Amygdala (tissue), 56 donors: Measurements from ENCODE around the gene CAPZA2.
A peak's percentile ranks its signal among the peaks of the same experiment; 100 is the strongest.
"Not testable (repeated sequence)": the region's sequence is repeated elsewhere in the genome, so short reads cannot be mapped to it uniquely, and the experiment has no call there.

Source experiments
- DNase-seq, 56 donors: peaks; one replicate each; lab custom pipeline; 2025; lab: John Stamatoyannopoulos, UW

CAPZA2 gene

DNA sequence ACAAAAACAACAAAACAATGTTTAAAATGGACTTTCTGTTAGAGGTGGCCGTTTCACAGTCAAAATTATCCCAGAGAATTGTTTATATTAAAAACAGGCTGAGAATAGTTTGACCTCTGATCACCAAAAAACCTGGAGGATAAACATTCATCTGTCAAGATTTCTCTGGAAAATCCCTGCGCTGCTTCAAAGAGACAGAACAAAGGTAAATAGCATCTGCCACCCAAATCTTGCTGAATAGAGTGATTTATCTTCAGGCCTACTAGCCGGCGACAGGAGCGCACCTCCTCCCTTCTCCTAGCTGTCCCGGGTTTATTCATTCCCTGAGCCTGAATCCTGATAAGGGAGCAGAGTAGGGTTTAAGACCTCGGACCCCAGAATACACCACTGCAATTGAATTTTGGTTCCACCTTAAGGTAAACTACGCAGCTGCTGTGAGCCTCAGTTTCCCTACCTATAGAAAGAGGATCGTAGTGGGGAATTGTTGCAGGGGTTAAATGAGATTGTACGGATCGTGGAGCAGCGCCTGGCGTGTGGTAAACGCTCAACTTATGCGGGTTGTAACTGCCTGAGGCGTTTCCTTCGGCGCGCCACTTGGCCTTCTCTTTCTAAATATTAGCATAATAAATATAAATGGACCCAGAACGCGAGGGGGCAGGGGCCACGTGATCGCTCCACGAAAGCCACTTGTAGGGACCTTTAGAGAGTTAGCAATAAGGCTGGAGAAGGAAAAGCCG, 90.4 kb downstream of the CAPZA2 start:
- peak in 29 of 56 donors; percentile 13 to 73 (median 55) for DNase-seq

DNA sequence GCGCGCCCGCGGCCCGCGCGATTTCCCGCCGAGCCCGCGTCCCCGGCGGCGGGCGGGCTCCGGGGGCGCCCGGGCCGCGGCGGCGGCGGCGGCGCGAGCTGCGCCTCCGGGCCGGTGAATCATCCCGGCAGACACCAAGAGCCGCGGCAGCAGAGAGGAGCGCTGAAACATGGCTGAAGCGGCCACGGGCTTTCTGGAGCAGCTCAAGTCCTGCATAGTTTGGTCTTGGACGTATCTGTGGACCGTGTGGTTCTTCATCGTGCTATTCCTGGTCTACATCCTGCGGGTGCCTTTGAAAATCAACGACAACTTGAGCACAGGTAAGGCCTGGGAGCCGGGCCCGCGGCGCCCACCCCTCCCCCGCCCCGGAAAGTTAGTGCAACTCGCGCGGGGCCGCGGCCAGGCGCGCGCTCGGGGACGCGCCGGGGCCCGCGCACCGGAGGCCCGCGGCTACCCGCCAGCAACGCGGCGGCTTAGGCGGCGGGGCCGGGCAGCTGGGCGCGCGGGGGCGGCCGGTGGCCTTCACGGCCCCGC, 91.1 kb downstream of the CAPZA2 start, which contains the start of gene ST7:
Gene ST7, plus strand, starts transcription at position 130 of the 534 bp plus-strand sequence. Its CDS starts 40 bp downstream, at position 170.
- DNase-seq = peak in 41 of 56 donors; percentile 16 to 75 (median 57)

DNA sequence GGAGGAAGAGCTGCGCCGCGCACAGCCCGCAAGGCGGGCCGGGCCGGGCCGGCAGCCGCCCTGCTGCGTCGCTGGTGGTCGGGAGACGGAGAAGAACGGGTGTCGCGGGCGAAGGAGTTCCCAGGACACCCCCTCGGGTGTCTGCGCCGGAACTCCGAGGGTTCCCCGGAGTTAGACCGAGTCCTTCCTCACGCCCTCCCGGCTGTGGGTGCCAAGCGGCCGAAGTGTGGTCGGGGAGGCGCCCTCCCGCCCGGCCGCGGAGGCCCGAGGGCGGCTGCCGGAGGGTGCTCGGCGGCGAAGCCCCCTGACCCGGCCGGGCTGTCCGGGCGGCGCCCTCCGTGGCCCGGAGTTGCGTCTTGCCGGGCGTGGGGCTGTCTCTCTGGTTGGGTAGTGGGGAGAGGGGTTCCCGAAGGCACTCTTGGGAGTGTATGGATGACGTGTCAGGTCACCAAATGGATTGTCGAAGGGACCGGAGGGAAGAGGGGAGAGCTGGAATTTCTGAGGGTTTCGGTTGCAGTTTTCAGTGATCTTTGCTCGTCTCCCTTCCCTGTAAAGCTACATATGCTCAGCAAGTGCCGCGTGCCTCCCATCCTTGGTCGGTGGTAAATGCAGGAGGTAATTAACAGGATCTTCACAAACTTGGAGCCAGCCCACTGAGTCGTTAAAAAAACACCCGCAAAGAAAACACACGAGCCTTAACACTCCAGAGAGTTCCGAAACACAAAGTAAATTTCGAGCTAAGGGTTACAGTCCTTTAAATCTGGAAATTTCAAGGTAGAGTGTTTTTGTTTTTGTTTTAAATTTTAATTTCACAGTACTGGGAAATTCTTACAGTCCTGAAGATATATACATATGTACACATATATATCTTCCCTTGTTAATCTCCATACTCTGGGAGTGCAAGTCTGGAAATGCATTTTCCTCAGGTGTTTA, 91.8 kb downstream of the CAPZA2 start:
- DNase-seq = peak in 46 of 56 donors; percentile 6 to 73 (median 42)

DNA sequence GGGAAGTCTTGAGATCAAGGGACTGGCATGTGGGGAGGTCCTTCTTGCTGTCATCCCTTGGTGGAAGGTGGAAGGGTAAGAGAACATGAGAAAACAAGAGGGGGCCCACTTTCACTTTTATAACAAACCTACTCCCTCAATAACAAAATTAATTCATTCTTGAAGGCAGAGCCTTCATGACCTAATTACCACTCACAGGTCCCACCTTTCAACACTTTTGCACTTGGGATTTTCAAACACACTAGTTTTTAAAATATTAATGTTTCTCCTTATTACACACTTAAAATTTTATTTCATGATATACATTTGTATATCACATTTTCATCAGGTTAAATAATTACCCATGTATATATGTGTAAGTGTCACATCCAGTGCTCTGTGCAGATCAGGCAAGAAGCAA, 93.0 kb downstream of the CAPZA2 start:
- DNase-seq = no peak

DNA sequence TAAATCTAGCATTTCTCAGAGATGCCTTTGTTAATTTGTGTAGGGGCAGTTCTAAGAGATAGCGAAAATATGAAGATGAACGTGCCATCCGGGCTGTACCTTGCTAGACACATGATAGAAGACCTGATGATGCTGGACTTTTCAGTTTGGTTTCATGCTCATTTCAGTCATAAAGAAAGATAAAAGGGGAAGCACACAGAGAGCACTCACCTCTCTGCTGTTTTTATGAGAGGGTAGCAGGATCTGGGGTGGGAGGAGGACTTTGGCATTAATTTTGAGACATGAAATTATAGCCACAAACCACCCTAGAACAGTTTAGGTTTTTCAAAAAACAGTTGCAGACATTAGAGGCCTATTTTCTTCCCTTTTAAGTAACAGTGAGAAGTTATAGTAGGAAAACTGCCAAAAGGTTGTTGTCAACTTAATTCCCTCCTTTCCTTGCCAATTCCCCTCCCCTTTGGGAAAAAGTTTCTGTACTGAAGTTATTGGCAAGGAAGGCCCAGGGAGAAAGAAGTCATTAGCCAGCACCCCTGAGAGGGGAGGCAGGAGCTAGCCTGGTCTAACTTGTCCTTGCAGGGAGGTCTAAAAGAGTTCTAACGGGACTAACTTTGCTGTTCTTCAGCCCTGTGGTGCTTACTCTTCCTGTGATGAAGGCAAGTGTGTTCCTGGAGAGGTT, 93.6 kb downstream of the CAPZA2 start:
- peak in 1 of 56 donors; percentile 1 for DNase-seq

DNA sequence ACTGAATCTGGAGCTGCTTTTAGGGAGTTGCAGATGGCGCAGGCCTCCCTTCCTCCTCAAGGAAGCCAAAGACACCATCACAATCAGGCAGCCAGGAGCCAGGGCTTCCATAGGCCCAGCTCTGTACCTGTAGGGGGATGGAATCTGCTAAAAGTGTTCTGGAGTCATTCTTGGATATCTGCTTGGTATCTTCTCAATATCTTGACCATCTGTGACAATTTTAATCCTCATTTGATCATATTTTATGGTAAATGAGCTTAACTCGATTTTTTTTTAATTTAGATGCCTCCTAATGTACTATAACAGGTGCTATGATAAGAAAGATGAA, 94.1 kb downstream of the CAPZA2 start:
- DNase-seq = no peak

DNA sequence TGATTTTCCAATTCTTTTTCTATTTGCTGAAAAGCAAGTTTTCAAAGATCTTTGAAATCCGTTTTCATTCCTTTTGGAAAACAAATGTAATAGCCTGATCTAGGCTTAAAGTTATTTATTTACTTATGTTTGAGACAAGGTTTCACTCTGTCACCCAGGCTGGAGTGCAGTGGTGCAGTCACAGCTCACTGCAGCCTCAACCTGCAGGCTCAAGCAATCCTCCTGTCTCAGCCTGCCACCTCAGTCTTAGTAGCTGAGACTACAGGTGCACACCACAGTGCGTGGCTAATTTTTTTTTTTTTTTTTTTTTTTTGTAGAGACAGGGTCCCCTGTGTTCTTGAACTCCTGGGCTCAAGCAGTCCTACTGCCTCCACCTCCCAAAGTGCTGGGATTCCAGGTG, 95.5 kb downstream of the CAPZA2 start:
- DNase-seq = no peak

DNA sequence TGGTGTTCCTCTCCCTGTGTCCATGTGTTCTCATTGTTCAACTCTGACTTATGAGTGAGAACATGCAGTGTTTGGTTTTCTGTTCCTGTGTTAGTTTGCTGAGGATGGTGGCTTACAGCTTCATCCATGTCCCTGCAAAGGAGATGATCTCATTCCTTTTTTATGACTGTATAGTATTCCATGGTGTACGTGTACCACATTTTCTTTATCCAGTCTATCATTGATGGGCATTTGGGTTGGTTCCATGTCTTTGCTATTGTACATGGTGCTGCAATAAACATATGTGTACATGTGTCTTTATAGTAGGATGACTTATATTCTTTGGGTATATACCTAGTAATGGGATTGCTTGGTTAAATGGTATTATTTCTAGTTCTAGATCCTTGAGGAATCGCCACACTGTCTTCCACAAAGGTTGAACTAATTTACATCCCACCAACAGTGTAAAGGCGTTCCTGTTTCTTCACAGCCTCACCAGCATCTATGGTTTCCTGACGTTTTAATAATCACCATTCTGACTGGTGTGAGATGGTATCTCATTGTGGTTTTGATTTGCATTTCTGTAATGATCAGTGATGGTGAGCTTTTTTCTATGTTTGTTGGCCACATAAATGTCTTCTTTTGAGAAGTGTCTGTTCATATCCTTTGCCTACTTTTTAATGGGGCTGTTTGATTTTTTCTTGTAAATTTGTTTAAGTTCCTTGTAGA, 99.7 kb downstream of the CAPZA2 start:
- not testable (repeated sequence) for DNase-seq

DNA sequence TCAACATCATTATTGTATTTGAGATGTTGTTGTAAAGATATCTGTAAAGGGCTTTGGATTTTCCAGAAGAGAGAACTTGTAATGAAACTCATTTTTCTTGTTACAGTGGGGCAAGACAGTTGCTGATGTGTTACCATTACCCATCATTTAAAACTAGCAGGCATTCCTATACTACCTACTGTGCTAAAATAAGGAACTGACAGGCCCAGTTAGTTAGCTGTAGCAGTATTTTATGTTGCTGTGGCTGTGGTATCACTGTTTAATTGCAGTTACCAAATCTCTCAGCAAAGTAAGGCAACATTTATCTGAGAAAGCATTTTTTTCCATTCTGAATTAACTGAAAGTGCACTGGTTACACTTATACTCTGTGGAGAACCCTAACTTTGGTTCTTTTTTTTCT, 100.8 kb downstream of the CAPZA2 start:
- DNase-seq = no peak

DNA sequence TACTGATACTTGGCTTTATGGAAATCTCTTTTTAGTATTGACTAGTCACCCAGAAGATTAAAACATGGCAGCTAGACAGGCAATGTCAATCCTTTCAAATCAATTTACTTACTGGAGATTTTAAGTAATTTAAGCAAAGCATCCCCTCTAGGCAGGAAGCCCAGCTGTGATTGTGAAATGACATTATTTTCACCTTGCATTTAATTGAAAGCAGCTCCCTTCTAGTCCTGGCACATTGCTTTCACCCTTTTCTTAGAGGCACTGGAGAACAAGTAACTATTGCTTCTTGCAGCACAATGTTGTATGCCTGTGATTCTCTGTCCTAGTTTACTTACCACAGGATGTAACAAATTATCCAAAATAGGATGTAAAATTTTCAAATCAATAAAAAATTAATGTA, 104.2 kb downstream of the CAPZA2 start:
- no peak for DNase-seq

DNA sequence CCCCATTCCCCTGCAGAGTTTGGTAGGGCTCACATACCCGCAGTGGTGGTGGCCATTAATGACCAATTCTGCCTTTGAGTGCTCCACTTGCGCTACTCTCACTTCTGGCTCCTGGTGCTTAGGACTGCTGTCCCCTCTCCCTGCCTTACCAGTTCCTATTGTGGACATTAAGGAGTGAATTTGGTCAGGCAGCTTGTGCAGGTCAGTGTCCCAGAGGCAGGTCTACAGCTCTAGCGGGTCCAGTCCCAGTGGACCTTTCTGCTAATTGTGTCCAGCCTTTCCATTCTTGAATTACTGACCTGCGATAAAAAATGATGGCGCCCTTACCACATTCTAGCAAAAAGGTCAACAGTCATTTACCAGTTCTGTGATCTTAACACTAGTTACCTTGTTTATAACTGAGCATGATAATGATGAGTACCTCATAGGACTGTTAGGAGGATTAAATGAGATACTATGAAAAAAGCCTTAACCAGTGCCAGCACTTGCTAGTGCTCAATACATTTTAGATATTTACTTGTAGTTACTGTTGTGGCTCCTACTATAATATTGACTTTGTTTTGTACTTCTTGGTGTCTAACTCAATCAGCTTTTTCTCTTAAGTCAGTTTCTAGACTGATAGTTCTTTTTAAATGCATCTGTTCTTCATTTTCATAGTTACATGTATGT, 105.0 kb downstream of the CAPZA2 start:
- DNase-seq = no peak

DNA sequence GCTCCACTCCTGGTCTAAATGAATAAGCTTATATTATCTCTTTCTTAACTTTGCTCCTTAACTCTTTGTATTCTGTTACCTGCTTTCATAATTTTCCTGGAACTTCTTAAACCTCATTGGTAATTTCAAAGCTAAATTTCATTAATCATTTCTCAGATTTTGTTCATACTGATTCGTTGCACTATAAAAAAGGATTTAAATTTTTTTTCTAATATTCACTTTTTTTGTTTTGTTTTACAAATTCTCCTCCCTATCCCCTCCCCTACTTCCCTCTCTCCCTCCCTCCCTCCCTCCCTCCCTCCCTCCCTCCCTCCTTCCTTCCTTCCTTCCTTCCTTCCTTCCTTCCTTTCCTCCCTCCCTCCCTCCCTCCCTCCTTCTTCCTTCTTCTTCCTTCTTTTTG, 105.6 kb downstream of the CAPZA2 start:
- DNase-seq = no peak

DNA sequence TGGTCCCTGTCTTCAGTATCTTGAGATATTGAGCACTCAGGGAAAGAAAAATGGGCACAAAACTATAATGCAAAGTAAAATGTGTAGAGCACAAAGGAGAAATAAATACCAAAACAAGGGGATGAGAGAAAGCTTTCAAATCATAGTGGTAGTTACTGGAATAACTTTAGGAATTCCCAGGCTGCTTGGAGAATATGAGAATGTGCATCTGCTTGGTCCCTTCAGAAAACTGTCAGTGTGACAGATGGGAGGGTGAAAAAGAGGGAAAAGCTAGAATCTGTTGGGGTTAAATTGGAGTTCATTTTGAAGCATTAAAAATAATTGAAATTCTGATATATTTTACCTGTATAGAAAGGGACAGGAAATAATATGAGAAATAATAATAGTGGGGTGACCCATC, 106.2 kb downstream of the CAPZA2 start:
- no peak for DNase-seq

DNA sequence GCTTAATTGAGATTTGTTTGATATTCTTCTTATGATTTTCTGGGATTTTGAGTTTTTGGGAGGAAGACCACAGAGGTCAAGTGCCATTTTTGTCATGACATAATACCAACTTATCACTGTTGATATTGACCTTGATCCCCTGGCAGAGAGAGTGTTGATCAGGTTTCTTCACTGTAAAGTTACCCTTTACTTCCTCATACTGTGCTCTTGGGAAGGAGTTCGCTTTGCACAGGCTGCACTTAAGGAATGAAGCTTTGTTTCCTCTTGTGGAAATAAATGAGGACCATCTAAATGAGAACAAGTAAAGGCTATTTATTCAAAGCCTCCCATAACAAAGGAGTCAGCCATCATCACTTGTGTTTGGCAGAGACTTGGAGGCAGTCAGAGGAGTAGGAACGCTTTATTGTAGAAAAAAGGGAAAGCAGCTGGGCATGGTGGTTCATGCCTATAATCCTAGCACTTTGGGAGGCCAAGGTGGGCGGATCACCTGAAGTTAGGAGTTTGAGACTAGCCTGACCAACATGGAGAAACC, 107.0 kb downstream of the CAPZA2 start:
- no peak for DNase-seq

DNA sequence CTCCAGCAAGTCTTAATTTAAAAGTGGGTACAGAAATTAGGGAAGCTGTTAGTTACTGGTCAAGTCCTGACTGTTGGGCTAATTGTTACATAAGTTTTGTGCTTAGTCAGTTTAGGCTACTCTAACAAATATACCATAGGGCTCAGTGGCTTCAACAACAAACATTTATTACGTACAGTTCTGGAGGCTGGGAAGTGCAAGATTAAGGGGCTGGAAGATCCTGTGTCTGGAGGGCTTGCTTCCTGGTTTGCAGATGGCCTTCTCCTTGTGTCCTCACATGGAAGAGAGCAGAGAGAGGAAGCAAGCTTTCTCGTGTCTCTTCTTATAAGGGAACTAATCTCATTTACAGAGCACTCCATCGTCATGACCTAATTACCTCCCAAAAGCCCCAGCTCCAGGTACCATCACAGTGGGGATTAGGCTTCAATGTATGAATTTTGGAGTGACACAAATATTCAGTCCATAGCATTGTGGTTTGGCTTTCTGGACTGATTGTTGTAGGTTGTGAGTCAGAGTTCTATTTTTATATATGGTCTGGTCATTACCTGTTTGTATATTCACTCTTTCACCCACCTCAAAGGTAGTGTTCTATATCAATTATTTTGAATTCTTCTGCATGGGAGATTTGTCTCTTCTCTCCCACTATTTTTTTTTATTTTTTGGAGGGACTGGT, 108.0 kb downstream of the CAPZA2 start:
- no peak for DNase-seq

DNA sequence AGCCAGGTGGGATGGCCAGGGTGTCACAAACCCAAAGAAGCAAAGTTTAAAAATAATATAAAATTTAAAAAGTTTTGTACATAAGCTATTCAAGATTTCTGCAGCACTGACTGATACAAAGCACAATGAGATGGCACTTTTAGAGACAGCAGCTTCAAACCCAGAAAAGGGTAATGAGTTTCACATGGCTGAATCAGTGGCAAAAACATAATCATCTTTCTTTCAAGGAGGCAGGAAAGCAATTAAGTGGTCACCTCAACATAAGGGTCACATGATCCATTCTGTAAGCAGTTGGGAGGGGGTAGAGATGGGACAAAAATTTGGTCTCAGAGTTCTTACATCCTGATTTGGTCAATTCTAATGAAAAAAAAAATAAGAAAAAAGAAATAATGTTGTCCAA, 108.8 kb downstream of the CAPZA2 start:
- DNase-seq = not testable (repeated sequence)
